DND-41 (cell line): ENCODE data around the gene MRPS18A.

ENCODE experiments used
- CTCF ChIP-seq: IDR thresholded peaks from 2 replicates; pipeline ENCODE4 v1.5.1; 2012; ENCODE audit warnings: borderline replicate concordance, low read length, moderate library complexity, mild to moderate bottlenecking; ENCODE audit not compliant: poor library complexity, severe bottlenecking; ENCODE audit errors: extremely low read depth
- EZH2 ChIP-seq: IDR thresholded peaks from 3 replicates; pipeline ENCODE4 v1.6.1; 2012; ENCODE audit warnings: borderline replicate concordance, low read depth, mild to moderate bottlenecking, moderate library complexity, low read length, inconsistent platforms; ENCODE audit not compliant: severe bottlenecking

GRCh38 chr6:43627008-43627825 is 60.4 kb downstream of the MRPS18A start:
- TF ChIP-seq CTCF: no peak
- no peak for TF ChIP-seq EZH2
